ELF-1 (cell line): Measurements from ENCODE around the gene PPP1R13B.
"Not testable (repeated sequence)": the region's sequence is repeated elsewhere in the genome, so short reads cannot be mapped to it uniquely, and the experiment has no call there.

Source experiments
- DNase-seq: peaks from one replicate; pipeline ENCODE4 v3.0.0-alpha.2; 2016; ENCODE audit warnings: low read depth, low spot score

The PPP1R13B gene, protein sequence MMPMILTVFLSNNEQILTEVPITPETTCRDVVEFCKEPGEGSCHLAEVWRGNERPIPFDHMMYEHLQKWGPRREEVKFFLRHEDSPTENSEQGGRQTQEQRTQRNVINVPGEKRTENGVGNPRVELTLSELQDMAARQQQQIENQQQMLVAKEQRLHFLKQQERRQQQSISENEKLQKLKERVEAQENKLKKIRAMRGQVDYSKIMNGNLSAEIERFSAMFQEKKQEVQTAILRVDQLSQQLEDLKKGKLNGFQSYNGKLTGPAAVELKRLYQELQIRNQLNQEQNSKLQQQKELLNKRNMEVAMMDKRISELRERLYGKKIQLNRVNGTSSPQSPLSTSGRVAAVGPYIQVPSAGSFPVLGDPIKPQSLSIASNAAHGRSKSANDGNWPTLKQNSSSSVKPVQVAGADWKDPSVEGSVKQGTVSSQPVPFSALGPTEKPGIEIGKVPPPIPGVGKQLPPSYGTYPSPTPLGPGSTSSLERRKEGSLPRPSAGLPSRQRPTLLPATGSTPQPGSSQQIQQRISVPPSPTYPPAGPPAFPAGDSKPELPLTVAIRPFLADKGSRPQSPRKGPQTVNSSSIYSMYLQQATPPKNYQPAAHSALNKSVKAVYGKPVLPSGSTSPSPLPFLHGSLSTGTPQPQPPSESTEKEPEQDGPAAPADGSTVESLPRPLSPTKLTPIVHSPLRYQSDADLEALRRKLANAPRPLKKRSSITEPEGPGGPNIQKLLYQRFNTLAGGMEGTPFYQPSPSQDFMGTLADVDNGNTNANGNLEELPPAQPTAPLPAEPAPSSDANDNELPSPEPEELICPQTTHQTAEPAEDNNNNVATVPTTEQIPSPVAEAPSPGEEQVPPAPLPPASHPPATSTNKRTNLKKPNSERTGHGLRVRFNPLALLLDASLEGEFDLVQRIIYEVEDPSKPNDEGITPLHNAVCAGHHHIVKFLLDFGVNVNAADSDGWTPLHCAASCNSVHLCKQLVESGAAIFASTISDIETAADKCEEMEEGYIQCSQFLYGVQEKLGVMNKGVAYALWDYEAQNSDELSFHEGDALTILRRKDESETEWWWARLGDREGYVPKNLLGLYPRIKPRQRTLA

DNA sequence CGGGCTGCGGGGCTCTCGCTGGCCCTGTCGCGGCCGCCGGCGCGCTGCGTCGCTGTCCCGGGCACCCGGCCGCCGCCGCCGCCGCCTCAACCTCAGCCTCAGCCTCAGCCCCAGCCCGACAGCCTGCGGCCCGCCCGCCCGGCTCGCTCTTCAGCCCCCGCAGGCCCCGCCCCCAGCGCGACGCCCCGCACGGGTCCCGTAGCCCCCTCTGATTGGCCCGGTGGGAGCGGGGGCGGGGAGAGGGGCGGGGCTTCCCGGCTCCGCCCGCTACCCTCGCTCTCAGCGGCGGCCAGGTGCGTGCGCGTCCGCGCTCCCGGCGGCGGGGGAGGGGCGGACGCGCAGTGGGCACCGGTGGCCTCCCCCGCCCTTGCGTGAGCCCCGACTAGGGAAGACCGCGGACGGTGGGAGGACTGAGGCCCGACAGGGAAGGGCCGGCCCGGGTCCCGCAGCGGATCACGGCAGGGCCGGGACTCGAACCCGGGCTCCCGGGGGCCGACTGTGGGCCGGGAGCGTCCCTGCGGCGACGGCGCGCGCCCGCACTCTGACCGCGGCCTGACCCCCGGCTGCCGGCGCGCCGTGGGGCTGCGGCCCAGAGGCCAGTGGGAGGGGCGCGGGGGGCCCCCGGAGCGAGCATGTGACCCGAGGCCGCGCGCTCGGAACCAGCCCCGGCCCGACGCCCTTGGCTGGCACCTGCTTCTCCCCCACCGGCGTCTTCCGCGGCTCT lies at the start of gene PPP1R13B:
TSS of gene PPP1R13B (minus strand) at position 125 of the 724 bp plus-strand sequence. CDS start 268 bp downstream, outside the sequence.
- DNase-seq = peak; percentile 73

DNA sequence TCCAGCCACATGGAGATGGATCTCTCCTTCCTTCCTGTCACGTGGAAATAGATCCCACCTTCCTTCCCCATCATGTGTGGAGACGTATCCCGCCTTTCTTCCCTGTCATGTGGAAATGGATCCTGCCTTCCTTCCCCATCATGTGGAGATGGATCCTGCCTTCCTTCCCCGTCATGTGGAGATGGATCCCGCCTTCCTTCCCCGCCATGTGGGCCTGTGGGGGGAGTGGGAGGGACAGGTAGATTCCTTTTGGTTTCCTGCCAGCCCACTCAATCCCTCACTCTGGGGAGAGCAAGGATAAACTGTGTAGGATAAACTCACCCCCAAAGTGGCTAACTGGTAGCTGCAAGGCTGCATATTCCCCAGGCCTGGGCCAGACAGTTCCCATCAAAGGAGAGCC lies 49.2 kb upstream of the PPP1R13B start:
- DNase-seq = no peak

DNA sequence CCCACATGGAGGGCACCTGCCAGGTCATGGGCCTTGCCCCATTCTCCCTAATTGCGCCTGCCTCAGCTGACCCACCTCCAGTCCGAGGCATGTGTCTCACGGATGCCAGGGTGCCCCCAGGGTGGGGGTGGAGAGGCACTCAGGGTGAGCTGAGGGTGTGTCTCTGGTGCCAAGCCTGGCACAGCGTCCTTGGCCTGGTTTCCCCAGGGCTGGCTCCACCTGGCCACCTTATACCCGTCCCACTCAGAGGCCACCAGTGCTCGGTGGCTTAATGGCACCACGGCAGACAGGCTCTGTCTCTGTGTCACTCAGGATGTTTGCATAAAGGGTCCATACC lies 47.3 kb upstream of the PPP1R13B start:
- DNase-seq = no peak

DNA sequence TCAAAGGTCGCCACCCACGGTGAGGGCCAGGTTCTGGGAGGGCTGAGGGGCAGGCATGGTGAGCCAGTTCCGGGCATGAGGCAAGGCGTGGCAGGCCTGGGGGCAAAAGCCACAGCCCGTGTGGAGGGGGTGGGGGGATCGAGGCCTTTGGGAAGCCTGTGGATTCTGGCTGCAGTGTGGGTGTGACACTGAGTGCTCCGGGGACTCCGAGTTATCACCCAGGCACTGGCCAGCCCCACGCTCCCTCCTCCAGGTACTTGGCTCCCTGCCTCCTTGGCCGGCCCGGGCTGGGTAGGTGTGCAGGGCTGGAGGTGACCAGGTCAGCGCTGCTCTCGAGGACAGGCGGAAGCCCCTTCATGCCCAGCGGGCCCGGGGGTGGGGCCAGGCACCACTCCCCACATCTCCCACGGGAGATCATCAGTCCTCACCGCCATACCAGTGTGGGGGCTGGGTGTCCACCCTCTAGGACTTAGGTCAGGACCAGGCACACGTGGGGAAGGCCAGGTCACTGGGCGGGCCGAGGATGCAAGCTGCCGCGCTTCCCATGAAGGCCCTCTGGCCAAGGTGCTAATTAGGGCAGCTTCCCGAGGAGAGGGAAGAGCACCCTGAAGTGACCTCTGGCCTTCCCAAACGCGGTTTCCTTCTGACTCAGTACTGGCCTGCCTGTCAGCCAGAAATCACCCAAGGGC lies 46.8 kb upstream of the PPP1R13B start:
- no peak for DNase-seq

DNA sequence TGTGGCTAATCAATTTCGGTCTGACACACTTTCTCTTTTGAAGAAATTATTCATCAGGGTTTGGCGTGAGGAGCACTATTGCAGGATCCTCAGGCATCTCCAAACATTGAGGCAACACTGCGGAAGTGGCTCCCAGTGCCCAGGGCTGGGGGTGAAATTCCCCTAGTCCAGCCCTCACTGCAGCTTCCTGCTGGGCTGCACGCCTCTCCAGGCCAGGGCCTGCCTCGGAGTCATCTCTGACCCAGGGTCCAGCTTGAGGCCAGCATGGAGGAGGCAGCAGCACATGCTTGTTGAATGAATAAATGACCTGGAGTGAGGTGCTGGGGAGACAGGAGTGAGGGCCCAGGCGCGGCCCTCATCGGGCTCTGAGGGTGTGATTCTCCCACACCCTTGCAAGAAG lies 44.9 kb upstream of the PPP1R13B start:
- no peak for DNase-seq

DNA sequence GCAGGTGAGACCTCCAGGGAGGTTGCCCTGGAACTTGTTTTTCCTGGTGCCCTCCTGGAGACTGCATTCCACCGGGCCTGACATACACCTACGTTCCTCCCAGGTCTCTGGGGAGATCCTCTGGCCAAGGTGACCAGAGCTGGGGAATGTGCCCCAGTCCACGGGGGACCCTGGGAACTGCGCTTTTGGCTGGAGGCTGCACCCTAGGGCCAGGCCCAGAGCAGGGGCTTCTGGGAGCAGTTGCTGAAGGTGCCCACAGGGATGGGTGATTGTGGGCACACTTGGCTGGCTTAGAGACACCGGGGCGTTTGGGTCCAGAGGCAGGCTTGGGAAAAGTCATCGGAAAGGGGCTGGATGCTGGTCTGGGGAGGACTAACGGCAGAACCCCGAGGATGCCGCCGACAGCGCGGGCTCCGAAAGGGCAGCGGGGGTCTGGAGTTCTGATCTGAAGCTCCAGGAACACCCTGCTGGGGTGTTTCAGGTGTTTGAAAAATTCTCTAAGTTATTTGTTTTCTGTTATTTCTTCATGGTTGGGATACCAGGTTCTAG lies 44.4 kb upstream of the PPP1R13B start:
- no peak for DNase-seq

DNA sequence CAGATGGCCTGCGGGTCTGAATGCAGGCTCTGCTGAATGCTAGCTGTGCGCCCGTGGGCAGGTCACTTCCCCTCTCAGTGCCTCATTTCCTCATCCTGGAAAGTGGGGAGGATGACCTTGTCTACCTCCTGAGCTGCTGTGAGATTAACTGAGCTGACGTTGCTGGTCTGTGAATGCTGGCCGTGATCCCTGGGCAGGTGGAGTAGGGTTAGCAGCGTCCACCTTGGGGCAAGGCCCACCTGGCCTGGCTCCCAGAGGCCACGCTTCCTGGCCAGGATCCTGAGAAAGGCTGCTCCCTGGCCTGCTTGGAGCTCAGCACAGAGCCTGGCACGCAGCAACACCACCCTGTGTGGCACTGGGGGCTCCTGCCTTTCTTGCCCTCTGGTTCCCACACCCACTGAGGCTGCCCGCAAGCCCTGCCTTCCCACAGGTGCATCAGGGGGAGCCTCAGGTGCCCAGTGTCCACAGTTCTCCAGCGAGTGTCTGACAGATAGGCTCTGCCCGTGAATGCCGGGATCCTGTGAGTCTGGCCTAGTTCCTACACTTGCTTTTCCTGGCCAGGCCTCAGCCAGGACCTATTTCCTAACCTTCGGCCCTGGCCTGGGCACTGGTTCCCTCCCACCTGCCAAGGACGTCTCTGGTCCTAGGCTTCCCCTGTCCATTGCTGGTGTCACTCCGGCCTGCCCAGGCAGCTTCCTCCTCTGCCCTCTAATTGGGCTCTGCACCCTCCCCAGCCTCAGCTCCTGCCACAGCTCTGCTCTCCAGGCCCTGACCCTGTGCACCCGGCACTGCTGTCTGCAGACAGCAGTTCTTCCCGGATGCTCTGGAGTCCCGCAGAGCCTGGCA lies 43.7 kb upstream of the PPP1R13B start:
- DNase-seq = no peak

DNA sequence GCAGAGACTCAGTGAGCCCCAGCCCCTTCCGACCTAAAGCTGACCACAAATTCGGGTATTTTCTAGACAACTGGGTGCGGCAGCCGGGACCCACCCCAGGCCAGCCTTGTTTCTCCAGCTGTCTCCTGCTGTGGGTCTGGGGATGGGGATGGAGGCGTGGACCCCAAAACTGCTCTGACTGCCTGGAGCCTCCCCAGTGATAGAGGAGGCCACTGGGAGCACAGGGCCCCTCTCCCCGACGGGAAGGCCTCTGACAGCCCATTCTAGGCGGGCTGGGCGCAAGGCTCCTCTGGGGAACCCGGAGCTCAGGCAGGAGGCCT lies 42.6 kb upstream of the PPP1R13B start:
- DNase-seq = no peak

DNA sequence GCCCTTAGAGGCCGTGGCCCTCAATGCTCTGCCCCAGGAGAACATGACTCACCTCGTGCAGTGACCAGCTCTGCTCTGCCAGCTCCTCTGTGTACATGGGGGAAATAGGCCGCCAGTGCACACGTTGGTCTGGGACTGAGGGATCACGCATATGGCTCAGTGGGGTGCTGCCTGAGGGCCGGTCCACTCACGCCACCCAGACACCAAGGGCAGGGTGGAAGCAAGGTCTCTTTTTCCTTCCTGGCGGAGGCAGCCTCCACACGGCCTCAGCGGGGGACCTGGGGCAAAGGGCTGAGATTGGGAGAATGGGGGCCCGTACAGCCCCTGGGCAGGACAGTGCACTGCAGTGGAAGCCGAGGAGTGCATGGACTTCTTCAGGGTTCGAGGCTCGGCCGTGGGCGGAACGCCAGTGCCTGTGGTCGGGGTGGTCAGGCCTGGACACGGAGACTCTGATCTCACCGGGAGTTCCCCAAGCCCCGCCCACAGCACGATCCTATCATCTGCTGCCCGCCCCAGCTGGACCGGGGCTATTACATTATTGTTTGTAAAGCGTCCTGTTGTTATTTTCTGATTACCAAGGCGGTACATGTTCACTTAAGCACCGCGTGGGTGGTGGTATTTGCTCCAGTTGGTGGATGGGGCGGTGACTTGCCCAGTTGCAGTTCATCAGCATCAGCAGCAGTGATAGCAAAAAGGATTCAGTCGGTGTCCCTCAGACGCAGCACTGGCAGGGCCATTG lies 42.1 kb upstream of the PPP1R13B start:
- DNase-seq = no peak

DNA sequence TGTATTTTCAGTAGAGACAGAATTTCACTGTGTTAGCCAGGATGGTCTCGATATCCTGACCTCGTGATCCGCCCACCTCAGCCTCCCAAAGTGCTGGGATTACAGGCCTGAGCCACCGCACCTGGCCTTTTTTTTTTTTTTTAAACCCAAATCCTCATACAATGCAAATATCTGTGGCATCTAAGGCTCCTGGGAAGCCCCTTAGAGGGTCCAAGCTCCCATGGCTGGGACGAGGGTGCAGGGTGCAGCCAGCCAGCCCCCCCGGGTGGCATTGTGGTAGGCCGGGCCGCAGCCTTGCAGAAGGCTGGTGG lies 41.6 kb upstream of the PPP1R13B start:
- not testable (repeated sequence) for DNase-seq

DNA sequence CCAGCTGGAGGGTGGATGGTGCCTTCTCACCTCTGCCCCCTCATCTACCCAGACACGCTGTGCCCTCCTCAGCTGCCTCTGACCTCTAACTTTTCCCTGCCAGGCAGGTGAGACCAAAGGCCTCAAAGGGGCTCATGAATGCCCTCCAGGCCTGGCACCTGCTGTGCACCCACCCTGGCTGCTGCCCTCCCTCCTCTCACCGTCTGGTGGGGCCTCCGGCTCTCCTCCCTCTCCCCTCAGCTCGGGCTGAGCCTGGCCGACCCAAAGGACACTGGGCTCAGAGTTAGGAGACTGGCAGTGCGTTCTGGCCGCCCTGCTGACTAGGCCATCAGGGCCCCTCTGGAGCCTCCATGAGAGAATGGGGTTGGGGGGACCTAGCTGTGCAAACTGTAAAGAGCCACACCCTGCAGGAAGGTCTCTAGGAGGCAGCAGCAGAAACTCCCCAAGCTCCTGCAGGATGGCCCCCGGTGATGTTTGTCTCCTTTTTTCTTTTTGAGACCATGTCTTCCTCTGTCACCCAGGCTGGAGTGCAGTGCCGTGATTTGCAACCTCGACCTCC lies 40.3 kb upstream of the PPP1R13B start:
- no peak for DNase-seq

DNA sequence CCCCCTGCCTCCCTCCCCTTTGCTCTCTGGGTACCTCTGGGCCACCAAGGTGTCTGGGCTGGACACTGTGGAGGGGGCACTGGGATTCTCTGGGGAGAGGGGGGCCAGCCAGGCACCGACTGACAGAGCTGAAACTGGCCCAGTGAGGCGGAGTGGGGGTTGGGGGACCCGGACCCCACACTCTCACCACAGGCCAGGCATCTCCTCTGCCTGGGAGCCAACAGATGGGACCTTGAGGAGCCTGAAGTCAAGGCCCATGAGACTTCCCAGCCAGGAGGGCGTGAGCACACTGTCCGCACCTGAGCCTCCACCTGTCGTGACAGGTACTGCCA lies 39.8 kb upstream of the PPP1R13B start:
- no peak for DNase-seq

DNA sequence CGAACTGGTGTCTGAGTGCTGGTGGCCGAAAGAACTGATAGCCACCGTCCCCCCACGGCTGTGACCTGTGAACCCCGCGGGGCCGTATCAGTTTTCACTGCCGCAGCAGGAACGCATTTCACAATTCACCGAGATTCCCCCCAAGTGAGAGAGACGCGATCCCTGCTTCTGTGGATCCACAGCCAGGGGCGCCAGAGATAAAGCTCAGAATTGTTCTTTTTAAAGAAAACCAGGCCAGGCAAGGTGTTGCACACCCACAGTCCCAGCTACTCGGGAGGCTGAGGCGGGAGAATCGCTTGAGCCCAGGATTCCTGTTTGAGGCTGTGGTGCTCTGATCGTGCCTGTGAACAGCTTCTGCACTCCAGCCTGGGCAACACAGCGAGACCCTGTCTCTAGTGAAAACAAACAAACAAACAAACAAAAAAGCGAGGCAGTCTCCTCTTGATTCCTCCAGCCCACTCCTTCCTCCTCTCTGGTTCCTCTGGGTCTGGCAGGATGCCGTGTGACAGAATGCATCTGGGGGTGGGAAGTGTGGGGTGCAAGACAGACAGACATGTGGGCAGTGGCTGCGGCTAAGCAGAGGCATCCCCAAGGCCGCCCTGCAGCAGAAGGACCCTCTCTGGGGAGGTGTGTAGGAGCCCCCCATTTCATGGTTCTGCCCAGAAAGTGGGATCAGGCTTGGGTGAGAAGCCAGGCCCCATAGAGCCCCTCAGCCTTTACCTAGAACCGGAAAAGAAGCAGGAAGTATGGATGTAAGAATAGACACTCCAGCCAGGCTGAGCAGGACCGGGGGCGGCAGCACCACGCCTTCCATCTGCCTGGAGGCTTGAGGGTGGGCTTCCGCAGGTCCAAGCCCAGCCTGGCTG lies 39.2 kb upstream of the PPP1R13B start:
- DNase-seq = no peak

DNA sequence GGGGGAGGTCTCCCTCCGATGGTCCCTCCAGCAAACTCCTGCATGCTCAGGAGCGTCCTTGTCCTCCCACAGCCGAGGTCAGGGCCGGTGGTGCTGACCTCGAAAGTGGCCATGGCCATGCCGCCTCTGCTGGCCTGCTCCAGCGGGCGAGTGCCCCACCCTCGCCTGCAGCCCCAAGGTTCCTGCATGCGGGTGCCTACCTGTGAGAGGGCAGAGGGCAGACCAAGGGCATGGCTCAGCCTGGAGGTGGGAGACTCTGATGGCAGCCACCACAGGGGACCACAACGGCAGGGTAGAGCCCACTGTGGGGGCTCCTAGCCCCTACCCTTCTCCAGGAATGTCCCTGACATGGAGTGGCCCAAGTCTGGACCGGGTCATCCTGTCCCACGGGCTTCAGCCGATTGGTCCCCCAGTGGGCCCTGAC lies 38.1 kb upstream of the PPP1R13B start:
- DNase-seq = no peak

DNA sequence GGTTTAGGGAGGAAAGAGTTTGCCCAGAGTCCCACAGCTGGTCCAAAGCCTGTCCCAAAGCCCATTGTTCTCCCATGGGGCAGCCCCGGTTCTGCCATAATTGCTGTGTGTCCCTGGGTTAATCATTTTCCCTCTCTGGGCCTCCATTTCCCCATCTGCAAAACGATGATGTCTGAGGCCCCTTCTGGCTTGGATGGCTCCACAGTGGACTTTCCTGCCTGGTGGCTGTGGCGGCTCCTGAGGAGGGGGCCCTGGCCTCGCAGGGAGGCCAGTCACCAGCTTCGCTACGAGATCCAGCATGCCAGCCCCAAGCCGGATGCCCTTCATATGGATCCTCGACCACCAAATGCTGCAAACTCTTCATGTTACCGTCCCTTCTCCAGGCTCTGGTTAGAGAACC lies 37.5 kb upstream of the PPP1R13B start:
- no peak for DNase-seq

DNA sequence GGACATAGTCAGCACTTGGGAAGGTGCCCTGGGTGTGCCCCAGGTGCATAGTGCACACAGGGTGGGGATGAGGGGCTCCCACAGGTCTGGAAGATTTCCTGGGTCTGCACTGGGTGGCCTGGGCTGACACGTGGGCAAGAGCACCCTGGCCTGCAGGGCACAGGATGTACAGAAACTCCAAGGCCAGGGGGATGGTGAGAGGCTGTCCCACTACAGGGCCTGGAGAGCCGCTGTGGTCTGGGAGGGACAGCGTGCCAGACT lies 35.8 kb upstream of the PPP1R13B start:
- DNase-seq = no peak

DNA sequence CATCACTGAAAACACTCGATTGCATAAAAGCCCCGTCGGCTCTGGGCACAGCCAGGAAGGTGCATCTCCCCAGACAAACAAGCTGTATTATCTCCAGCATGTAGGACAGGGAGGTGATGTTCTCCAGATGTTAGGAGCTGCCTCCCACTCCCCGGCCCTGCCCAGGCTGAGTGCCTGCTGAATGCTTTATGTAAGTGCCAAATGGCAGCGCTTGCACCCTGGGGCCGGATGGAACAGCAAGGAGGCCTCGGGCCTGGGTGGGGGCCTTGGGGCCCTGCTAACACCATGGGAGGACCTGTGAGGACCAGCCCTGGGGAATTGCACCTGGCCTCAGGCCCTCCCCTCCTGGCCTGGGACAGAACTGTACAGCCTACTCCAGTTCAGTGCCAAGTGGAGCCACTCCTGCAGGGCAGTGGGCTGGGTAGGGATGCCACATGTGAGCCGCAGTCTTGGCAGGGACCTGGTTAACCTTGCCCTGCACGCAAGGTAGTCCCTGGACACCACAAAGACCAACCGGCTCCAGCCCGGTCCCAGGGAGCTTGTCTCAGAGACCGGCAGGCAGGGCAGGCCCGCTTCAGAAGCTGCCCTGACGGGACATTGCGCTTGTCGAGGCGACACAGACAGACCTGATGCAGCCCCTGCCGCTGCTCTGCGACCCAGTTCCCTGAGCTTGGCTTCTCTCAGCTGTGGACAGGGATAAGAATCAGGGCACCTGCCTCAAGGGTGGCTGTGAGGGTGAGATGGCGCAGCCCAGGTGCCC lies 35.3 kb upstream of the PPP1R13B start:
- DNase-seq = no peak
